Left ventricle myocardium inferior (tissue), 1 donor: ENCODE data around the gene SPTBN2. TPM values are rescaled to one million over a fixed set of nuclear protein-coding genes. Genes with fewer than 3 reads are reported as not detected.
"Not testable (repeated sequence)": the region's sequence is repeated elsewhere in the genome, so short reads cannot be mapped to it uniquely, and the experiment has no call there.

Experiments
- DNase-seq: peaks from one replicate; pipeline ENCODE4 v3.0.0-alpha.2; 2020
- H3K27ac ChIP-seq: fragments of 200-600 bp; replicated peaks from 2 replicates; pipeline ENCODE4 v1.8.0; 2021
- H3K27me3 ChIP-seq: fragments of 200-600 bp; 2 replicates; pipeline ENCODE4 v1.8.0; 2021; ENCODE audit warnings: low read depth
- H3K36me3 ChIP-seq: fragments of 200-600 bp; 2 replicates; pipeline ENCODE4 v1.8.0; 2021
- H3K4me1 ChIP-seq: fragments of 200-600 bp; 2 replicates; pipeline ENCODE4 v1.8.0; 2021
- H3K4me3 ChIP-seq: fragments of 200-600 bp; 2 replicates; pipeline ENCODE4 v1.8.0; 2021; ENCODE audit warnings: mild to moderate bottlenecking, moderate library complexity
- H3K9me3 ChIP-seq: fragments of 200-600 bp; replicated peaks from 2 replicates; pipeline ENCODE4 v1.8.0; 2021
- CTCF ChIP-seq: fragments of 200-600 bp; IDR thresholded peaks from 2 replicates; pipeline ENCODE4 v1.8.0; 2021; ENCODE audit warnings: antibody characterized with exemption, mild to moderate bottlenecking, borderline replicate concordance
- intact Hi-C: fragments of 100-400 bp; cut with micrococcal nuclease; formaldehyde crosslinking; loops from one replicate; pipeline ENCODE4 v1.11.0; 2022
- total RNA-seq: library from RNA; stranded (reverse); fragmentation: NEBNext Ultra II Directional; extraction: Animal tissue kit (Norgen Biotek cat#: 25700); gene quantifications from one replicate; pipeline ENCODE4 v1.2.1, GENCODE V29; 2021
- donor health status: DM: no; HTN: yes; CAD: no; lungs with severe emphysema.

Gene SPTBN2
- total RNA-seq, 1 donor from 2014 or later, result 0.77 TPM

- H3K27me3 ChIP-seq, result peaks cover 79% of the 10 kb centered on the region
- DNase-seq, result no peak
Observed at GRCh38 chr11:66729447-66729846, 431 bp upstream of the SPTBN2 start.

DNA sequence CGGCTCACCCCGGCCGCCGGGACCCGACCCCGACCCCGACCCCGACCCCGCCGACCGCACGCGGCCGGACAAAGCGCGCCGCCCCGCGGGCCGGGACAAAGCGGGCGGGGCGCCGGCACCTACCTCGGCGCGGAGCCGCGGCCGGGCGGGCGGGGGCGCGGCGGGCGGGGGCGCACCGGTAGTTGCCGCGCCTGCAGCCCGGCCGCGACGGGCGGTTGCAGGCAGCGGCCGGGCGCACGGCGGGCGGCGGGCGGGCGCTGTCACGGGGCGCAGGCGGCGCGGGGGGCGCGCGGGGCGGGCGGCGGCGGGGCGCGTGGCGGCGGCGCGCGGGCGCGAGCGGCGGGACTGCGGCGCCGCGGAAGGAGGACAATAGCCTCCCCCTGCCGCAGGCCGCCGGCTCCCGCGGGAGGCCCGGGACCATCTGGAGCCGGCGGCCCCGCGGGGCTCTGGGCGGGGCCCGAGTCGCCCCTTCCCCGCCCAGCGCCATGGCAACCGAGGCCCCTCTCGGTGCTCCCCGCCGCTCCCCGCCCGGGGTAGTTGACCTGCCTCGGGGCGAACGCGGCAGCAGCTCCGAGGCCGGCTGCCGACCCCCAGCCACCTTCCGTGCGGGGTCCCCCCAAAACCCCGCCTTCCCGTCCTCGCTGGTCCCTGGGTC is 851 bp downstream of the SPTBN2 start:
- Histone ChIP-seq H3K4me1 (peaks cover 14% of the 10 kb centered on the region), H3K36me3 (no peaks in the 10 kb centered on the region), H3K27me3 (peaks cover 82% of the 10 kb centered on the region), H3K9me3 (no peaks in the 10 kb centered on the region), H3K4me3 (peak overlapping the region; percentile 68), H3K27ac (no peak overlapping the region)
- intact Hi-C loops, result no loop called here
- TF ChIP-seq CTCF, result no peak
- no peak for DNase-seq

More at GRCh38 chr11:66729447-66729846, 431 bp upstream of the SPTBN2 start:
- Histone ChIP-seq H3K4me3 (no peak overlapping the region), H3K27ac (no peak overlapping the region), H3K4me1 (peaks cover 14% of the 10 kb centered on the region), H3K36me3 (no peaks in the 10 kb centered on the region), H3K9me3 (no peaks in the 10 kb centered on the region)
- no peak for TF ChIP-seq CTCF
- intact Hi-C loops, result no loop called here

GRCh38 chr11:66727282-66728037 is 1.6 kb downstream of the SPTBN2 start:
- no peak overlapping the region for H3K27ac ChIP-seq
- H3K27me3 ChIP-seq, result peaks cover 79% of the 10 kb centered on the region
- peak overlapping the region; percentile 68 for H3K4me3 ChIP-seq
- TF ChIP-seq CTCF, result no peak
- intact Hi-C loops, result no loop called here
- no peak for DNase-seq
- H3K36me3 ChIP-seq, result no peaks in the 10 kb centered on the region
- no peaks in the 10 kb centered on the region for H3K9me3 ChIP-seq
- peaks cover 14% of the 10 kb centered on the region for H3K4me1 ChIP-seq

GRCh38 chr11:66725647-66726046 is 3.4 kb downstream of the SPTBN2 start:
- no peak for DNase-seq
- Histone ChIP-seq H3K36me3 (no peaks in the 10 kb centered on the region), H3K9me3 (no peaks in the 10 kb centered on the region), H3K27ac (no peak overlapping the region), H3K4me3 (no peak overlapping the region), H3K4me1 (peaks cover 14% of the 10 kb centered on the region), H3K27me3 (peaks cover 75% of the 10 kb centered on the region)
- intact Hi-C loops, result no loop called here
- no peak for TF ChIP-seq CTCF

DNA sequence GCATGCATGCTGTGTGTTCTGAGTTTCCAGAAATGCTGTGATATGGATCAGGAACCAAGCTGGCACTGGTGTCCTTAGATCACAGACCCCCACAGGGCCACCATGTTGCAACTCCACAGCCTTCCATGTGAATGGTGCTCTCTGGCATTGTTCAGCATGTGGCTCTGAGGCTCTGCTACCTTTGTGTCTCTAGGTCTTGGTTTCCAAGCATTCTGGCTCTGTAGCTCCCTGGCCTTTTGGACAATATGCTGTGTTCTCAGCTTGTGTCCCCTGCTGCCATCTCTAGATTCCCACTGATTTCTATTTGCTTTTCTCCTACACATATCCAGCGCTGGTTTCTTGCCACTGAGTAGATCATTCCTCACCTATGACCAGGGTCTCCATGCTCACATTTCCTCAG is 3.9 kb downstream of the SPTBN2 start:
- no peaks in the 10 kb centered on the region for H3K36me3 ChIP-seq
- H3K4me3 ChIP-seq, result no peak overlapping the region
- H3K27ac ChIP-seq, result no peak overlapping the region
- no peak for DNase-seq
- no peaks in the 10 kb centered on the region for H3K9me3 ChIP-seq
- intact Hi-C loops, result no loop called here
- no peak for TF ChIP-seq CTCF
- peaks cover 75% of the 10 kb centered on the region for H3K27me3 ChIP-seq
- H3K4me1 ChIP-seq, result peaks cover 14% of the 10 kb centered on the region

DNA sequence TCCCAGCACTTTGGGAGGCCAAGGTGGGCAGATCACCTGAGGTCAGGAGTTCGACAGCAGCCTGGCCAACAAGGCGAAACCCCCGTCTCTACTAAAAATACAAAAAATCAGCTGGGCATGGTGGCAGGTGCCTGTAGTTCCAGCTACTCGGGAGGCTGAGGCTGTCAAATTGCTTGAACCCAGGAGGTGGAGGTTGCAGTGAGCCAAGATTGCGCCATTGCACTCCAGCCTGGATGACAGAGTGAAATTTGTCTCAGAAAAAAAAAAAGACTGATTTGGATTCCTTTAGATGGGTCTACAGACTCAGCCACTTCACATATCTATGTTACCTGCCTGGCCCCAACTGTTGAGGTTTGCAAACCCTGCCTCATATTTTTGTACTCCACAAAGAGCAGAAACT is 4.8 kb downstream of the SPTBN2 start:
- H3K27ac ChIP-seq, DNase-seq, H3K9me3 ChIP-seq, H3K36me3 ChIP-seq, H3K4me3 ChIP-seq, intact Hi-C loops: not testable (repeated sequence)
- H3K27me3 ChIP-seq, result peaks cover 75% of the 10 kb centered on the region
- H3K4me1 ChIP-seq, result peaks cover 14% of the 10 kb centered on the region
